Chondrocyte (in vitro differentiated cells): ENCODE data around the gene JUNB. TPM values are rescaled to one million over a fixed set of nuclear protein-coding genes. Genes with fewer than 3 reads are reported as not detected.

Experiments
- DNase-seq: peaks from one replicate; pipeline ENCODE4 v3.0.0; 2021; ENCODE audit warnings: mixed read lengths, low spot score
- H3K27ac Mint-ChIP-seq: one replicate; pipeline ENCODE4 v1.8.0; 2021; ENCODE audit warnings: mild to moderate bottlenecking, moderate library complexity, mixed read lengths; ENCODE audit not compliant: unreplicated experiment
- H3K27me3 Mint-ChIP-seq: 2 replicates; pipeline ENCODE4 v1.8.0; 2021; ENCODE audit warnings: low read depth, mixed read lengths
- H3K36me3 Mint-ChIP-seq: 2 replicates; pipeline ENCODE4 v1.8.0; 2021; ENCODE audit warnings: low read depth, mixed read lengths
- H3K4me1 Mint-ChIP-seq: 2 replicates; pipeline ENCODE4 v1.8.0; 2021; ENCODE audit warnings: low read depth, mild to moderate bottlenecking, mixed read lengths
- H3K4me3 Mint-ChIP-seq: one replicate; pipeline ENCODE4 v1.8.0; 2021; ENCODE audit warnings: mild to moderate bottlenecking, moderate library complexity, mixed read lengths; ENCODE audit not compliant: unreplicated experiment
- H3K9me3 Mint-ChIP-seq: 2 replicates; pipeline ENCODE4 v1.8.0; 2021; ENCODE audit warnings: low read depth, mixed read lengths
- CTCF ChIP-seq: fragments of 200-600 bp; sonication (generic); IDR thresholded peaks from 2 replicates; pipeline ENCODE4 v1.5.0; 2021; ENCODE audit warnings: antibody characterized with exemption, mild to moderate bottlenecking, moderate library complexity
- total RNA-seq: library from RNA; stranded (reverse); gene quantifications from 3 replicates; pipeline ENCODE4 v1.2.1, GENCODE V29; 2021

Gene JUNB
- total RNA-seq, 1 donor from 2014 or later, result 122 TPM

GRCh38 chr19:12773571-12773970 lies 17.7 kb upstream of the JUNB start:
- no peak overlapping the region for H3K27ac Mint-ChIP-seq
- no peaks in the 10 kb centered on the region for H3K27me3 Mint-ChIP-seq
- H3K4me1 Mint-ChIP-seq, result peaks cover 19% of the 10 kb centered on the region
- peak overlapping the region; percentile 26 for H3K4me3 Mint-ChIP-seq
- no peak for DNase-seq
- TF ChIP-seq CTCF, result peak; percentile 67
- H3K9me3 Mint-ChIP-seq, result no peaks in the 10 kb centered on the region
- H3K36me3 Mint-ChIP-seq, result peaks cover 3% of the 10 kb centered on the region

- Mint-ChIP-seq H3K4me1 (peaks cover 32% of the 10 kb centered on the region), H3K9me3 (no peaks in the 10 kb centered on the region), H3K4me3 (peak within 1 kb of the TSS; percentile 62), H3K36me3 (peaks cover 3% of the 10 kb centered on the region), H3K27me3 (no peaks in the 10 kb centered on the region), H3K27ac (peak within 1 kb of the TSS; percentile 77)
- TF ChIP-seq CTCF, result no peak
- no peak for DNase-seq
These were observed 16.4 kb upstream of the JUNB start, which contains the start of gene HOOK2 for GRCh38 chr19:12774588-12775555. HOOK2 (minus strand) TSS chr19:12775552; CDS start chr19:12775449, 103 bp downstream.

GRCh38 chr19:12777217-12778016 lies 13.9 kb upstream of the JUNB start:
- peaks cover 44% of the 10 kb centered on the region for H3K4me1 Mint-ChIP-seq
- TF ChIP-seq CTCF, result peak; percentile 97
- H3K9me3 Mint-ChIP-seq, result no peaks in the 10 kb centered on the region
- peak overlapping the region; percentile 87 for H3K4me3 Mint-ChIP-seq
- no peaks in the 10 kb centered on the region for H3K27me3 Mint-ChIP-seq
- H3K36me3 Mint-ChIP-seq, result no peaks in the 10 kb centered on the region
- no peak for DNase-seq
- peak overlapping the region; percentile 98 for H3K27ac Mint-ChIP-seq

- Mint-ChIP-seq H3K4me1 (peaks cover 43% of the 10 kb centered on the region), H3K27ac (peak overlapping the region; percentile 98), H3K36me3 (no peaks in the 10 kb centered on the region), H3K4me3 (peak overlapping the region; percentile 87), H3K27me3 (no peaks in the 10 kb centered on the region), H3K9me3 (no peaks in the 10 kb centered on the region)
- no peak for TF ChIP-seq CTCF
- no peak for DNase-seq
These were observed 13.0 kb upstream of the JUNB start for GRCh38 chr19:12778017-12778904.
